Stimulated activated CD4-positive, alpha-beta T cell treated with anti-CD3 and anti-CD28 coated beads, Interleukin-4, amount 100 ng/mL, for 1 hour (primary cell): ENCODE results near the gene ACAA2.
"Not testable (repeated sequence)": the region's sequence is repeated elsewhere in the genome, so short reads cannot be mapped to it uniquely, and the experiment has no call there.

Experiments used
- DNase-seq: peaks from one replicate; pipeline ENCODE4 v3.0.0-alpha.2; 2020

ACAA2 gene

DNA sequence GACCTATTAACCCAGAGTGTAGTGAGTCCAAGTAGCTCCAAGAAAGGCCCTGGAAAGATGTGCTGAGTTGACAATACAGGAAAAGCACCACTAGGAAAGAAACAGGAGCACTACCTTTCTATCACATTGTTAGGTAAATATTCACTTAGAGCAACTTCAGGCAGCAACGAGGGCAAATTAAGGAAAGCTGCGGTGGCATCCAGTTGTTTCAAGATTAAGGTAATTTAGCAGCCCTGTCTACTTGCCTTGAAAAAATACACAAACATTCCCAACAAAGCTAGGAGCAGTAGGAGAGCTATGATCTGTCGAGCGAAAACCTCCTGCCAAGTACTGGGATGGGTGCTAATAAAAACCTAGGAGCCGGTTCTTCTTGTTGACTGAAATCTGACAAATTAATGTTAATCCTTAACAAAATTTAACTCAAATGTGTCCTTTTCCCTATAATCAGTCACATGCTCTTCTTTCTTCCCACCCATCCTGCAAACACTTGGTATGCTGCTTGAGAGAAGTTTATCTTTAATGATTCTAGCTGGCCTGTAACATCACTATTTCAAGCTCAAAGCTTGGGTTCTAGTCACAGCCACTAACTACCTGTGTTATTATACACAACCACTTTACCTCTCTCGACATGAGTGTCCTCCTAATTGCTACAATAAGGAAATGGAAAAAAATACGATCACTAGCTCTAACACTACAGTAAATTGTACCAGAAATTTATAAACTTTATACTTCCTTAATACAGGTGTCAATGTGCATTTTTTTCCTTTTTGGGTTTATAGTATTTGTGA, 2.0 kb downstream of the ACAA2 start:
- DNase-seq: no peak

DNA sequence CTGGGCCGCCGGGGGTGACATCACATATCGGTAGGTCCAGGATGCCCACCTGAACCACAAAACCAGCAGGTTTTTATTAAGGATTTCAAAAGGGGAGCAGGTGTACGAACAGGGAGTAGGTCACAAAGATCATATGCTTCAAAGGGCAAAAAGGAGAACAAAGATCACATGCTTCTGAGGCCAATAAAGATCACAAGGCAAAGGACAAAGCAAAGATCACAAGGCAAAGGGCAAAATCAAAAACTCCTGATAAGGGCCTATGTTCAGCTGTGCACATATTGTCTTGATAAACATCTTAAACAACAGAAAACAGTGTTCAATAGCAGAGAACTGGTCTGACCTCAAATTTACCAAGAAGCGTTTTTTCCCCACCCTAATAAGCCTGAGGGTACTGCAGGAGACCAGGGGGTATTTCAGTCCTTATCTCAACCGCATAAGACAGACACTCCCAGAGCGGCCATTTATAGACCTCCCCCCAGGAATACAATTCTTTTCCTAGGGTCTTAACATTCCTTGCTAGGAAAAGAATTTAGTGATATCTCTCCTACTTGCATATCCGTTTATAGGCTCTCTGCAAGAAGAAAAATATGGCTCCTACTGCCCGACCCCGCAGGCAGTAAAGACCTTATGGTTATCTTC, 4.7 kb downstream of the ACAA2 start:
- DNase-seq: not testable (repeated sequence)

DNA sequence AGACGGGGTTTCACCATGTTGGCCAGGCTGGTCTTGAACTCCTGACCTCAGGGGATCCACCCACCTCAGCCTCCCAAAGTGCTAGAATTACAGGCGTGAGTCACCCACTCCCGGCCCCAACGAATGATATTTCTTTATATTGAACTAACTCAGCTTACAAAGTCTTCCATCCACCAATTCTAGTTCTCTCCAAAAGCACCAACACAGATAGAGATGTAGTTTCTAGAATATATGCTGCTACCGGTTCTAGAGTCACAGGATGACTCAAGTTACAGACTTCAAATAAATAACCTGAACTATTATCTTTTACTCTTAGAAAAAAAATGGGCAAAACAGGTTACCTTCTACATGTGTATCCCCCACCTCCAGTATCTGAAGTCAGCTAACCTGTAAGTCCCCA, 9.2 kb downstream of the ACAA2 start:
- DNase-seq: no peak

DNA sequence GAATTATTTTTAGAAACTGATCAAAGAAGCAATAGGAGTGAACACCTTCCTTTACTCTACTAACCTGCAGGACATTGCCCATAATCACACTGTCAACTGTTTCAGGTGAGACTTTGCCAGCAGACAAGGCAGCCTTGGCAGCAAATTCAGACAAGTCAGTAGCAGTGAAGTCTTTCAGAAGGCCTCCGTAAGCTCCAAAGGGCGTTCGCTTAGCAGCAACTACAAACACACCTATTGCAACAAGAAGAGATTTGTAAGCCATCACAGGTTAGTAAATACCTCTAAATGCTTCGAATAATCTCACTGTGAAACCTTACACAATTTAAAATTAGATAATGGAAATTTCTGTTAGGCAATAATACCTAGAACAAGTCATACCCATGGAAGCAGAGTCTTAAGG, 10.7 kb downstream of the ACAA2 start:
- no peak for DNase-seq

DNA sequence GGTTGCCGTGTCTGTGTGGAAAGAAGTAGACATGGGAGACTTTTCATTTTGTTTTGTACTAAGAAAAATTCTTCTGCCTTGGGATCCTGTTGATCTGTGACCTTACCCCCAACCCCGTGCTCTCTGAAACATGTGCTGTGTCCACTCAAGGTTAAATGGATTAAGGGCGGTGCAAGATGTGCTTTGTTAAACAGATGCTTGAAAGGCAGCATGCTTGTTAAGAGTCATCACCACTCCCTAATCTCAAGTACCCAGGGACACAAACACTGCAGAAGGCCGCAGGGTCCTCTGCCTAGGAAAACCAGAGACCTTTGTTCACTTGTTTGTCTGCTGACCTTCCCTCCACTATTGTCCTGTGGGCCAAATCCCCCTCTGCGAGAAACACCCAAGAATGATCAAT, 12.8 kb downstream of the ACAA2 start:
- not testable (repeated sequence) for DNase-seq

DNA sequence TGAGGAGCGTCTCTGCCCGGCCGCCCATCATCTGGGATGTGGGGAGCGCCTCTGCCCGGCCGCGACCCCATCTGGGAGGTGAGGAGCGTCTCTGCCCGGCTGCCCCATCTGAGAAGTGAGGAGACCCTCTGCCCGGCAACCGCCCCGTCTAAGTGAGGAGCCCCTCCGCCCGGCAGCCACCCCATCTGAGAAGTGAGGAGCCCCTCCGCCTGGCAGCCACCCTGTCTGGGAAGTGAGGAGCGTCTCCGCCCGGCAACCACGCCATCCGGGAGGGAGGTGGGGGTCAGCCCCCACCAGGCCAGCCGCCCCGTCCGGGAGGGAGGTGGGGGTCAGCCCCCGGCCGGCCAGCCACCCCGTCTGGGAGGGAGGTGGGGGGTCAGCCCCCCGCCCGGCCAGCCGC, 13.5 kb downstream of the ACAA2 start:
- DNase-seq: not testable (repeated sequence)

DNA sequence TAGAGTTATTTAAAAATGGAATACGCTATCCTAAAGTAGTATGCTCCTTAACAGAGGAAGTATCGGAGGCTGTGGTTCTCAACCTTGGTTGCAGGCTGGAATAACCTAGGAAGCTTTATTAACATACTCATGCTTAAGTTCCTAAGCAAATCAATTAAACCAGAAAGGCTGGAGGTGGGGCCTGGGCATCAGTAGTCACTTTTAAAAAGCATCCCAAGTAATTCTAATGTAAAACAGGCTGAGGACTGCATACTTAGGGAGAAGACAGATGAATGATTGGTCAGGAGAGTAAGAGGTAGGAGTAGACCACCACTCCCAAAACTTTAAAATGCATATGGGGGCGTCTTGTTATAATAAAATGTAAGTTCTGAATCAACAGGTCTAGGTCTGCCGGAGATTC, 15.3 kb downstream of the ACAA2 start:
- DNase-seq: no peak

DNA sequence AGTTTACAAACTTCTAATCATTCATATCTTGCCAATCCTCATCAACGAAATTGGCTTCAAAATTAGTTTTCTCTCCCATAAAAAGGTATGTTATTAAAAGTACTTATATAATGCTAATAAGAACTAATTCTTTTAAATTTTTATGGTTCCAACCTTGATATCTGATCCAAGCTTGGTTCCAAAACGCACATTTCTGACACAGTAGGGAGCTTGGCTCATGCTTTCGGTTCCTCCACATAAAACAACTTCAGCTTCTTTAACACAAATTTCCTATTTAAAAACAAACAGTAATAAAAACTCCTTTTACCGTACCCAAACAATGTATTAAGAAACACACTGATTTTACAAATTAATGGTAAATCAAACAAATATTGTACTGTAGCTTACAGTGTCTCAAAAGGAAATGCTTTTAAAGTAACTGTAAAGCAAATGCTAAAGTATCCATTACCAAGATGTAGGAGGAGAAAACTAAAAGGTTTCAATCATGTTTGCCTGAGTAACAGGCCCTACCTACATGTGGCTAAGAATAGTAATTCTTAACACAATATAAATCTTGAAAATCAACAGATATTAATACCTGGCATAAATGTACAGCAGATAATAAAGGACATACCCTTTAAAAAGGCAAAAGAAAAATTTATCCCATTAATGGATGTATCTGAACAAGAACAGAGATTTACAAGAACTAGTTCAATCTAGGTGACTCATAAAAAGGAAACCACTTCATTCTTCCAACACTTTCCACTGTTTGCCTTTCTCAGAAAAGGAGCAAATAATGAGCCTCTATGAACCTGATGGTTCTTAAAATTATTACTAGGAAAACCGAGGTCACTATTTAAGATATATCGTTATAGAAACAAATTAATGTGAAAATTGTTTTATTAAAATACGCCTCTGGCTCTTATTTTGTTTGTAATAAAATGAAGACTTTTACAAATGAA, 17.5 kb downstream of the ACAA2 start:
- no peak for DNase-seq

DNA sequence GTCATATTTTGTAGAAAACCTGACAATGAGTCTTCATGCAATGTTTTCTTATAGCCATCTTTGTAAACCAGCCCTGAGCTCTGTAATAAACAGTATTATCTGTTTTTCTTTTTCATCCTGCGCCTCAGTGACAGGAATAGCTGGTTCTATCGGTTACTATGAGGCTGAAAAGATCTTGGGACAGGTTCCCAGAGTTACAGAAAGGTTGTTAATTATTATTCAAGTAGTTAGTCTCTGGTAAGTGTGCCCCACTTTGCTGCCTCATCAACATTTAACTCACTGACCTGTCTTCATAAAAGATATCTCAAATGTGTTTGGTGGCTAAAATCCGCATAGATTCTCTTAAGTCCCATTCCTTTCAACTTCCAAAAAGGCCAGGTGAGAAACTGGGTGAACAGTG, 18.6 kb downstream of the ACAA2 start:
- DNase-seq: no peak

DNA sequence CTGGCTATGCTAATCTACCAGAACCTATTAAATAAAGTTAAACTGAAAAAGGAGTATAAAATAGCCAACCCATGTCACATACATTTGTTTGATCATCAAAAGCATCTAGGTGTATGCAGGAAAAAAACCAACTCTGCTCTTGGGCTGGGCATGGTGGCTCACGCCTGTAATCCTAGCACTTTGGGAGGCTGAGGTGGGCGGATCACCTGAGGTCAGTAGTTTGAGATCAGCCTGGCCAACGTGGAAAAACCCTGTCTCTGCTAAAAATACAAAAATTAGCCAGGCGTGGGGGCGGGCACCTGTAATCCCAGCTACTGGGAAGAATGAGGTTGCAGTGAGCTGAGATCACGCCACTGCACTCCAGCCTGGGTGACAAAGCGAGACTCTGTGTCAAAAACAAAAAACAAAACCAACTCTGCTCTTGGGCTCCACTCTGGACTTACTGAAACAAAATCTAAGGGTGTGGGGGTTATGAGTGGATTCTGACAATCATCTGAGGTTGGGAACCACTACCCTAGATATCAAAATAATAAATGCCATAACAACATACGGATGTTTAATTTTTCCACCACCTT, 23.7 kb downstream of the ACAA2 start:
- not testable (repeated sequence) for DNase-seq

DNA sequence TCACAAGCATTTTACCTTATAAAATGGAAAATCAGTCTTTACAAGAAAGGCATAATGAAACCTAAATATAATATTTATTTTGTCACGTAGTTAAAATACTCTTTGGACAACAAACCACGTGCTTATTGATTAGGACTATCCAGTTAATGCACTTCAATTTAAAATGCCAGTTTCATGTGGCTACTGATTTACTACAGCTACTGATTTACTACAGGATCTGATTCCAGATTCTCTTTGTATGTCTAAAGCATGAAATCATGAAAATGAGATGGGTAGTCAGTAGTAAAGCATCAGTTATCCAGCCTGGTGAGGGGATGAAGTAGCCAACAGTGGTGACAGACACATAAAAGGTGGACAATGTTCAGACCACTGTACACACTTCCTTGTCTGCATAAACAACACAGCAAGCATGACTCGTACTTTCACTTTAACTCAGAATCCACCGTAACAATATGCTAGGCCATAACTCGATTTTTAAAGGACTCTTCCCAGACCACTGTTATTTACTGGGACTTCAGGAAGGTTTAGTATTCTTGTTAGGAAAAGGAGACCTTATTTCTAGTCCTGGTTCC, 24.9 kb downstream of the ACAA2 start:
- no peak for DNase-seq

DNA sequence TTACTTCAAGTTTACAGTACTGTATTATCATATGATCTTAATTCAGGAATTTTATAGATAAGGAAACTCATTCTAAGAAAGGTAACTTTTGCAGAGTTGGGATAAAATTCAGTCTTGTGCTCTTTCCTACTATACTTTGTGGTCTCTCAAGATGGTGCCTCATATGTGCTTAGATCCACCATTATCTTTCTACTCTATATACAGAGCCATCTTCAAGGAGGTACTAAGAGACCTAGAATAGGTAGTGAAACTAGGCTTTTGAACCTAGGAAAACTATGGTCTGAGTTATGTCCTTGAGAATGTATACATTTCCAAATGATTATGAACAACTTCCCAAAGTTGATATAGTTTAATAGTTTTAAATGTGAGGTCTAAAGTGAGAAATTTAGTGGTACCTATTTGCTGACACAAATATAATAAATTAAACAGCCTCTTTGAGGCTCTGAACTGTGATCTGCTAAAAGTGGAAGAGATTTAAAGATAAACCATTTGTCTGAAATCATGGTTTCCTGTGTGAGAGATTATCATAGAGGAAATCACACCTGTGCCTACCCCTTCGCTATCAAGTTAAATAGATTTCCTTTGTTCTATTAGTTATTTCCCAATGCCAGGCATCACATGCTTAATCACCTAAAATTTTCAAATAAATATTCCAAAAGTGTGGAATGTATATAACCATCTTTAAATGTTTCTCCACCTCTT, 27.2 kb downstream of the ACAA2 start:
- DNase-seq: no peak

DNA sequence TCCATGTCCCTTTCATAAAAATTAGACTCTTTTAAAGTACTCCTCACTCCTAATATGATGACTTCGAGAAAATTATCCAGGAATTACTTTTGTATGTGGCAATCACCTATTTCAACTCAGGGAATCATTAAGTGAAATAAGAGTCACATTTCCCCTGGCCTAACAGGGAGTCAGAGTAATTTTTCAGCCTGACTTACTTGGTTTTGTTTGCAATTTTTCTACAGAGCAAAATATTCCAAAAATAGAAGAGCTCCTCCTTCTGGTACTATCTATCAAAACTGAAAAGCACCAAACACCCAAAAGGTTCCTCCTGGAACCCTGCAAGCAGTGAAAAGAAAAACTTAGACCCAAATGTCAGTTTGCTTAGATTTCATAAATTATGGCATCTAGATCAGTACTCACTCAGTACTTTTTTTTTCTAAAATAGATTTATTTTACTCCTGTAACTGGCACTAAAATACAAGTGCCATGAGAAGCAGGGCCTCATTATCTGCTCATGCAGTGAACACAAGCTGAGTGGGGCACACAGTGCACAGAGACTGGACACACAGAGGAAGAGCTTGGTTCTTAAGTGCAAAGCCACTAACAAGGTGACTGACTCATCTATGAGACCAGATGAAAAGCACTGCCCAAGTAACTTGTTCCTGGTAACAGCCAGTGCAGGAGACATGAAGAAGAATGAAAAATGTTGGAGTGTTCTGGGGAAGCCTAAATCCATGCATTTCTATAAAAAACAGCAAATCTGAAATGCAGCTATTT, 28.7 kb downstream of the ACAA2 start:
- no peak for DNase-seq

DNA sequence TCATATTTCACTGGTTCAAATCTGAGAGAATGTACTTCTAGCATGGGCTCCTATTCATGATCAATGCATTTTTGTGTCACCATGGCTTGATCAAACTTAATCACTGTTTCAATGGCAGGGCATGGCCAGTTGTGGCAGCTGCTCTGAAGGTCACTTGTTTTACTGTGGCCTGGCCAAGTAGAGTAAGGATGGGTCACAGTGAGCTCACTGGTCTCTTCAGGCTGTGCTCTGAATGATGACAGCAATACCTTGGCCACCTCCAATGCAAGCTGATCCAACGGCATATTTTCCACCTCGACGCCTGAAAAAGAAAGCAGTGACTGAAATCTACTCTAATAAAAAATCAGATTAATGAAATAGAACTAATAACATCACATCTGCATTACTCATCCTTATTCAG, 29.7 kb downstream of the ACAA2 start:
- not testable (repeated sequence) for DNase-seq

DNA sequence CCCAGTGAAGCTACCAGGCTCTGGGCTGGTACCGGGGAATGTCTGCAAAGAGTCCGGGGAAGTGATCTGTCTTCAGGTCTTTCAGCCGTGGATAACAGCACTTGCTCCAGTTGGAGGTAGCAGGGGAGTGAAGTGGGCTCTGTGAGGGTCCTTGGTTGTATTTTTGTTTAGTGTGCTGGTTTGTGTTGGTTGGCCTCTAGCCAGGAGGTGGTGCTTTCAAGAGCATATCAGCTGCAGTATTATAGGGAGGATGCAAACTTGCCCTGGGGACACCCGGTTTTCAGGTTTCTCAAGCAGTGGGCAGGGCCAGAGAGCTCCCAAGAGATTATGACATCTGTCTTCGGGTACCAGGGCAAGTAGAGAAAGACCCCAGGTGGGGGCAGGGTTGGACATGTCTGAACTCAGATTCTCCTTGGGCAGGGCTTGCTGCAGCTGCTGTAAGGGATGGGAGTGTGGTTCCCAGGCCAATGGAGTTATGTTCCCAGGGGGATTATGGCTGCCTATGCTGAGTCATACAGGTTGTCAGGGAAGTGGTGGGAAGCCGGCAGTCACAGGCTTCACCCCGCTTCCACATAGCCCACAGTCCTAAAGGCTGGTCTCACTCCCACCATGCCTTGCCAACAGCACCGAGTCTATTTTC, 34.4 kb downstream of the ACAA2 start:
- no peak for DNase-seq

DNA sequence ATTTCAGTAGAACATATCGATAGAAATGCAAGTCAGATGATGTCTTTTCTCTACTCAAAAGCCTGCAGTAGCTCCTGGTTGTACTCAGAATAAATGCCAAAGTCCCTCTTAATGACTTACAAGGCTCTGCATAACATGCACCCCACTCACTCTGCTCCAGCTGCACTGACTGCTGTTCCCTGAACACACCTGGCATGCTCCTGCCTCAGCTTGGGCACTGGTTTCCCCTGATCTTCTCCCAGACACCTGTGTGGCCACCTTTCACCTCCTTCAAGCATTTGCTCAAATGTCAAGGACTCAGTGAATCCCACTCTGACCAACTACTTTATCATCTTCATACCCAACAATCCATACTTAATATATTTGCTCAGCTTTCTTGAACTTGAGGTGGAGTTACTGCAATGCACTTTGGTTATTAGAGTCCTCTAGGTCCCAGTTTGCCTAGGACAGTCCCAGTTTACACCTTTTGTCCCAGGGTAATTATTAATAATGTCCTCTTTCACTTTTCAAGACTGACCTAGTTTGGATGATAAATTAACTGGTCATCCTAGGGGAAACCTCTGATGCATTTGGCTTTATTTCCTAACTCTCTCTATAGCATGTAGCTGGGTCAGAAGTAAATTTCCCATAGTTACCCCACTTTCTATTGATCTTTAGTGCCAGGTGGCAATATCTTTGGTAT, 44.1 kb downstream of the ACAA2 start:
- DNase-seq: no peak

DNA sequence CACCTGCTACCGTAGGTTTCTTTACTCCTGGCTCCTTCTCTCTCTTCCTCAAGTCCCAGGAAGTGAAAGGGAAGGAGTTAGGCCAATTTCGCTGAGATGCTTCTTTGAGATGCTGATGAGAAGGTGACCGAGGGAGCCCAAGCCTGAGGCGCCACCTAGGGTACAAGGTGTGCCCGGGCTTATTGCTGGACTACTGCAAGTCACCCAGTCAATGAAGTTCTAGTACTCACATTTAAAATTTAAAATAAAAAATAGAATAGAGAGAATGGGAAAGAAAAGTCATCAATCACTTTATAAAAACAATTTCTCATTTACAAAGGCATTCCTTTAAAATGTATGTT, 45.3 kb downstream of the ACAA2 start:
- DNase-seq: no peak

DNA sequence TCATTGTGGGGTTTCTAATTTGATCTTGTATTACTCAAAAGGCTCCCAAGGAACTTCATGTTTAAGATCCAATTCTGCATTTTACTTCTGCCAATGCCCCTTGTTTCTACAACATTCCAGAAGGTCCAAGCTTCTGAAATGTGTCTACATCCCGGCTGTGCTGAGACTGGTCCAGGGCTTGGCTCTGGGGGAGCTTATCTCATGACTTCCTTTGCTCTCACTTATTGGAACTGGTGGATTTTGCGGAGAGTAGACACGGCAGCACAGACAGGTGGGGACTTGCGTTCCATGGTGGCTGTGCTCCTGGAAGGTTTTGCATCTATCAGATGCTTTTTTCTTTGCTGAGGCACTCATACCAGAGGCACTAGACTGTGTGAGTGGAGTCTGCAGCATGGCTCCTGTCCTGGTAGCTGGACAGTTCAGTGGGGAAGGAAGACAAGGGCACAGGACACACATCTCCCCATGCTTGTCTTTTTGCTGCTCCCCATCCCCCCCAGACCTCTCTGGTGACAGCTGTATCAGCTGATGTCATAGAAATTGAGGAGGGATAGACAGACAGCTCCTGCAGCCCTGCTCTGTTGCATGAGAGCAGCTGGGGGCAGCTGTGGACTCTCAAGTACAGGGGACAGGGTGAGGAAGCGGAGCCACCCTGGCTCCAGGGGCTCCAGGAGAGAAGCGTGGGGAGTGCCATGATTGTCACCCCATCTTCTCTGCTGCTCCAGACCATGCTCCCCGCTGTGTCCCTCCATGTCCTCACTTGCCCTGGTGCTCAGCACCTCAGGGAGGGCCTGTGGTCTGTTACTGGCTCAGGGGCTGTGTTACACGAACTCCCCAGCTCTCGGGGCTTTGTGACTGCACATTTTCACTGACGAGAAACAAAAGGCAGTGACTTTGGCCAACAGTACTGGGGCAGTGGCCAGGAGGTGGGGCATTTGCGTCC, 46.0 kb downstream of the ACAA2 start:
- no peak for DNase-seq

DNA sequence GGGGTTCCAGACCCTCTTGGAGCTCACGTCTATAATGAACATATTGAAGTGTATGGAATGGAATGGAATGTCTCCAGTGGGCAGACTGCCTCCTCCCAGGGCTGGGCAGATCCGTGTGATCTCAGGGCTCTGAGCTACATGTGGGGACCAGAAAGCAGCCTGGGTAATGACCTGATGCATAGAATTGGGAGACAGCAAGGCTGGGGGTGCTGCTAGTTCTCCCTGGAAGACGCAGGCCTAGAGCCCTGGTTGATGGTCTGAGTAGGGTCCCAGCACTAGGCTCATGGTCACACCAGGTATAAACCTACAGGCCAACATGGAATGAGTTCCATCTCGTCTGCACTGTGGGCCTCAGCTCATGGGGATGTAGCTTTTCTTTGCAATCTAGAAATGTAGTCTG, 46.7 kb downstream of the ACAA2 start:
- no peak for DNase-seq
